ENCODE results near the gene NOLC1. TPM values are rescaled to one million over a fixed set of nuclear protein-coding genes. Genes with fewer than 3 reads are reported as not detected.

NOLC1 gene
- total RNA-seq (2012; rRNA removed): 43.2 and 60.5 TPM in 2 replicates
- 53.5 and 55.3 TPM in 2 replicates for polyA plus RNA-seq (2012; rRNA removed)
- 17.2 and 29.5 TPM in 2 replicates for polyA plus RNA-seq (2012; cell fraction: cytosol; rRNA removed)
- 25.5 and 102 TPM in 2 replicates for polyA plus RNA-seq (2012; cell fraction: nucleus; rRNA removed; ENCODE audit: low replicate concordance)
- percentile 88 among the genes with signal in this experiment for Bru-seq, nascent RNA
- percentile 95 among the genes with signal in this experiment for BruChase-seq, experiment 1, labeled RNA remaining after a 6-hour chase
- percentile 95 among the genes with signal in this experiment for BruChase-seq, experiment 2, labeled RNA remaining after a 2-hour chase
- long read RNA-seq, transcript NOLC1-209 (13 exons, 3,932 nt): minor isoform, 15 of 60 reads
- long read RNA-seq, transcript NOLC1-207 (13 exons, 2,441 nt): major isoform, 24 of 60 reads
- long read RNA-seq, partial matches to known transcripts: 18 of 60 reads
- long read RNA-seq, other reads (novel, unspliced or antisense): 3 of 60 reads

DNA sequence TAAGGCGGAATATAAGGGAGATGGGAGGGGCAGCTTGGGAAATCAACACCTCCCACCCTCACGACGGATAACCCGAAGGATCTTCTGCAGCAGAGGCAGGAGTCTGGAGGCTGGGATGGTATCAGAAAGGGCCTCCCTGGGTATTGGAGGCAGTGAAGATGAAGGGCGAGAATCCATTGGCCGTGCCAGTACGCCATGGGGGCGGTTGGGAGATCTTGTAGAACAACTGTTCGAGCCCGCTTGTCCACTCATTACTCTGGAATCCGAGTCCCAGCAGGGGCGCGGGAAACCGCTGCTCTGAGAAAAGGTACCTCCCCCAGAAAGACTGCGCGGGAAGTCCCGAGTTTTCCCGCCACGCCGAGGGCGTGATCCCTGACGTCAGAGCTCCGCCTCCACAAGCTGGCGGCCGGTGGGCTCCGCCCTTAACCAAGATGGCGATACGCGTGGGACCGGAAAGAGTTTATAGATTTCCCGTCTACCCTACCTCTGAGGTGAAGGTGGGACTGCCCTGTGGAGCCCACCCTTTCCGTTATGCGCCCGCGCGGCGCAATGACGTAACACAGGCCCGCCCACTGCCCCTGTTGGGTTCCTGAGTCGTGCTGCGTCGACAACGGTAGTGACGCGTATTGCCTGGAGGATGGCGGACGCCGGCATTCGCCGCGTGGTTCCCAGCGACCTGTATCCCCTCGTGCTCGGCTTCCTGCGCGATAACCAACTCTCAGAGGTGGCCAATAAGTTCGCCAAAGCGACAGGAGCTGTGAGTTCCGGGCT is at the start of gene NOLC1:
Gene NOLC1 (plus strand): TSS at position 616 of the 771 bp plus-strand sequence. CDS start 22 bp downstream, at position 638.
- Histone ChIP-seq H2BK20ac (ENCODE audit: low read depth, low read length) (peak within 1 kb of the TSS; percentile 35; the same call in 1 of the 2 replicates), H4K8ac (ENCODE audit: low read depth in 2 of 2, low read length in 2 of 2) (peak within 1 kb of the TSS; percentile 44 to 94), H3K56ac (ENCODE audit: extremely low read depth, insufficient read depth, low read length) (peak within 1 kb of the TSS; percentile 35), H3K4ac (ENCODE audit: low read depth, low read length) (peak within 1 kb of the TSS; percentile 93), H3K4me1 (ENCODE audit: control insufficient read depth, insufficient read depth, low read length) (peaks cover 6% of the 10 kb centered on the region; the same call in 1 of the 2 replicates), H4K5ac (ENCODE audit: low read depth, low read length) (0 out of 2 replicates have a peak within 1 kb of the TSS, but pooled peaks have one; percentile 14), H3K9me3 (ENCODE audit: control insufficient read depth, insufficient read depth, low read length) (no peaks in the 10 kb centered on the region), H3K18ac (ENCODE audit: low read depth, low read length) (peak within 1 kb of the TSS; percentile 10; the same call in 1 of the 2 replicates), H3K36me3 (ENCODE audit: control insufficient read depth, insufficient read depth, low read length) (peaks cover 28% of the 10 kb centered on the region), H3K9ac (ENCODE audit: low read depth, low read length) (peak within 1 kb of the TSS; percentile 74), H3K27me3 (ENCODE audit: control insufficient read depth, insufficient read depth, low read length) (no peaks in the 10 kb centered on the region), H2AFZ (replicated peaks; ENCODE audit: low read length, poor library complexity) (peak within 1 kb of the TSS; percentile 95), H2AK9ac (replicated peaks; ENCODE audit: low read depth, low read length, poor library complexity) (peak within 1 kb of the TSS; percentile 98), H4K91ac (ENCODE audit: insufficient read depth, low read depth, low read length) (peak within 1 kb of the TSS; percentile 74), H4K20me1 (ENCODE audit: insufficient read depth, low read length) (peaks cover 29% of the 10 kb centered on the region), H2BK15ac (ENCODE audit: low read depth, low read length) (peak within 1 kb of the TSS; percentile 33; the same call in 1 of the 3 replicates), H2BK5ac (ENCODE audit: low read depth, low read length, poor library complexity, severe bottlenecking) (peak within 1 kb of the TSS; percentile 80), H3K27ac (ENCODE audit: insufficient read depth, low read length) (peak within 1 kb of the TSS; percentile 74), H3K79me1 (ENCODE audit: low read depth in 1 of 2, low read length in 2 of 2) (peaks cover 7 to 57% of the 10 kb centered on the region in 2 experiments), H2BK120ac (ENCODE audit: low read depth, low read length) (peak within 1 kb of the TSS; percentile 30; the same call in 1 of the 2 replicates), H3K14ac (replicated peaks; ENCODE audit: low read depth, low read length) (peak within 1 kb of the TSS; percentile 90), H3K9me1 (ENCODE audit: insufficient read depth, low read length) (peaks cover 3% of the 10 kb centered on the region; the same call in 1 of the 2 replicates), H2AK5ac (ENCODE audit: low read depth, low read length) (peak within 1 kb of the TSS; percentile 35), H3K23ac (ENCODE audit: low read depth, low read length) (peak within 1 kb of the TSS; percentile 68), H3K4me3 (ENCODE audit: insufficient read depth, low read depth, low read length) (peak within 1 kb of the TSS; percentile 64), H3K4me2 (ENCODE audit: low read depth, low read length) (peak within 1 kb of the TSS; percentile 86)
- ChIA-PET POLR2A (ENCODE audit: unreplicated experiment) (interaction anchor here (0.6 kb wide), 1 partner anchor 21 kb away, joined by 3 read pairs; no protein-coding TSS in a partner anchor), CTCF (interaction anchor here (0.6 to 1.0 kb wide), 2 partner anchors 17 to 200 kb away, joined by 3 read pairs; no protein-coding TSS in a partner anchor)
- in situ Hi-C loops (cut with MboI; ENCODE audit: low sequenced_read_pairs): no loop called here
- DNase-seq (peak; percentile 99), ATAC-seq (ENCODE audit: low read depth) (peak; percentile 96)
- intact Hi-C loops (cut with micrococcal nuclease): loop anchor here (2.0 kb wide), 1 partner anchor 31 kb away; the partner anchor contains the start of gene LDB1
- WGBS, 2 experiments (ENCODE audit: extremely low coverage in 2 of 2, insufficient read length in 1 of 2): 2% methylated on average over 38 of the region's 59 CpGs; no CpG with 5 or more reads in 1 of the 2 experiments
- dilution Hi-C loops (cut with HindIII; ENCODE audit: low sequenced_read_pairs, unreplicated experiment): no loop called here
- BruUV-seq (replicated peaks): no TSS peak
- TF ChIP-seq MXI1 (IDR thresholded peaks at IDR 0.05; ENCODE audit: borderline replicate concordance, low read depth, low read length): peak; percentile 75; the same call in 1 of the 2 replicates
- TF ChIP-seq, protein P1, sequence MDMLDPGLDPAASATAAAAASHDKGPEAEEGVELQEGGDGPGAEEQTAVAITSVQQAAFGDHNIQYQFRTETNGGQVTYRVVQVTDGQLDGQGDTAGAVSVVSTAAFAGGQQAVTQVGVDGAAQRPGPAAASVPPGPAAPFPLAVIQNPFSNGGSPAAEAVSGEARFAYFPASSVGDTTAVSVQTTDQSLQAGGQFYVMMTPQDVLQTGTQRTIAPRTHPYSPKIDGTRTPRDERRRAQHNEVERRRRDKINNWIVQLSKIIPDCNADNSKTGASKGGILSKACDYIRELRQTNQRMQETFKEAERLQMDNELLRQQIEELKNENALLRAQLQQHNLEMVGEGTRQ (IDR thresholded peaks at IDR 0.05; ENCODE audit: low read depth, low read length): peak; percentile 22; the same call in 1 of the 2 replicates
- no peak for TF ChIP-seq MAZ (IDR thresholded peaks at IDR 0.05; ENCODE audit: borderline replicate concordance, low read depth, low read length)
- no peak for TF ChIP-seq CHD1 (IDR thresholded peaks at IDR 0.05; ENCODE audit: low read depth, low read length)
- TF ChIP-seq FOS (IDR thresholded peaks at IDR 0.05; ENCODE audit: low read depth, low read length): peak; percentile 58
- peak; percentile 32; the same call in 1 of the 2 replicates for TF ChIP-seq NFE2L2 (IDR thresholded peaks at IDR 0.05; ENCODE audit: low read depth, low read length)
- TF ChIP-seq RAD21 (IDR thresholded peaks at IDR 0.05; ENCODE audit: low read length): no peak
- TF ChIP-seq MAFK (IDR thresholded peaks at IDR 0.05; ENCODE audit: low read depth, low read length): no peak
- TF ChIP-seq, protein P2, sequence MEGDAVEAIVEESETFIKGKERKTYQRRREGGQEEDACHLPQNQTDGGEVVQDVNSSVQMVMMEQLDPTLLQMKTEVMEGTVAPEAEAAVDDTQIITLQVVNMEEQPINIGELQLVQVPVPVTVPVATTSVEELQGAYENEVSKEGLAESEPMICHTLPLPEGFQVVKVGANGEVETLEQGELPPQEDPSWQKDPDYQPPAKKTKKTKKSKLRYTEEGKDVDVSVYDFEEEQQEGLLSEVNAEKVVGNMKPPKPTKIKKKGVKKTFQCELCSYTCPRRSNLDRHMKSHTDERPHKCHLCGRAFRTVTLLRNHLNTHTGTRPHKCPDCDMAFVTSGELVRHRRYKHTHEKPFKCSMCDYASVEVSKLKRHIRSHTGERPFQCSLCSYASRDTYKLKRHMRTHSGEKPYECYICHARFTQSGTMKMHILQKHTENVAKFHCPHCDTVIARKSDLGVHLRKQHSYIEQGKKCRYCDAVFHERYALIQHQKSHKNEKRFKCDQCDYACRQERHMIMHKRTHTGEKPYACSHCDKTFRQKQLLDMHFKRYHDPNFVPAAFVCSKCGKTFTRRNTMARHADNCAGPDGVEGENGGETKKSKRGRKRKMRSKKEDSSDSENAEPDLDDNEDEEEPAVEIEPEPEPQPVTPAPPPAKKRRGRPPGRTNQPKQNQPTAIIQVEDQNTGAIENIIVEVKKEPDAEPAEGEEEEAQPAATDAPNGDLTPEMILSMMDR (conservative IDR thresholded peaks at IDR 0.05; ENCODE audit: low read depth, low read length): no peak
- TF ChIP-seq, protein P3, sequence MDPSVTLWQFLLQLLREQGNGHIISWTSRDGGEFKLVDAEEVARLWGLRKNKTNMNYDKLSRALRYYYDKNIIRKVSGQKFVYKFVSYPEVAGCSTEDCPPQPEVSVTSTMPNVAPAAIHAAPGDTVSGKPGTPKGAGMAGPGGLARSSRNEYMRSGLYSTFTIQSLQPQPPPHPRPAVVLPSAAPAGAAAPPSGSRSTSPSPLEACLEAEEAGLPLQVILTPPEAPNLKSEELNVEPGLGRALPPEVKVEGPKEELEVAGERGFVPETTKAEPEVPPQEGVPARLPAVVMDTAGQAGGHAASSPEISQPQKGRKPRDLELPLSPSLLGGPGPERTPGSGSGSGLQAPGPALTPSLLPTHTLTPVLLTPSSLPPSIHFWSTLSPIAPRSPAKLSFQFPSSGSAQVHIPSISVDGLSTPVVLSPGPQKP (IDR thresholded peaks at IDR 0.05; ENCODE audit: borderline replicate concordance, low read depth, low read length): no peak

All from IMR-90 (cell line).